ENCODE results near the gene SAT1. TPM values are rescaled to one million over a fixed set of nuclear protein-coding genes. Genes with fewer than 3 reads are reported as not detected.

The SAT1 gene
- total and polyA plus RNA-seq, 2 of the 13 experiments (the other 11 are each of a cell fraction or from before 2014, with no cell fraction given), result 216 to 1,243 TPM

DNA sequence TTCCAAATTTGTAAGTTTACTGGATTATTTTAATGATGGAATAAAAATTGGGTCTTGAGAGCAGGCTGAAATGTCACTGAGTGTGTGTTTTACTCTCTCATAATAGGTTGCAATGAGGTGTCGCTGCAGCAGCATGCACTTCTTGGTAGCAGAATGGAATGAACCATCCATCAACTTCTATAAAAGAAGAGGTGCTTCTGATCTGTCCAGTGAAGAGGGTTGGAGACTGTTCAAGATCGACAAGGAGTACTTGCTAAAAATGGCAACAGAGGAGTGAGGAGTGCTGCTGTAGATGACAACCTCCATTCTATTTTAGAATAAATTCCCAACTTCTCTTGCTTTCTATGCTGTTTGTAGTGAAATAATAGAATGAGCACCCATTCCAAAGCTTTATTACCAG lies 2.6 kb downstream of the SAT1 start:
- peaks cover 17% of the 10 kb centered on the region for H4K20me1 ChIP-seq (ENCODE audit: insufficient read depth, low read length)
- DNase-seq (ENCODE audit: low spot score) (no peak), ATAC-seq (no peak), FAIRE-seq (no peak)
- H3K36me3 ChIP-seq (replicated peaks in 1 of 2; ENCODE audit: control insufficient read depth in 1 of 2, insufficient read depth in 2 of 2, low read length in 2 of 2), result peaks cover 0 to 1% of the 10 kb centered on the region in 2 experiments; a peak in 2 of 5 replicates
- H3K9ac ChIP-seq (ENCODE audit: insufficient read depth, low read depth, low read length), result no peak overlapping the region
- peak overlapping the region; percentile 78 for H3K4me2 ChIP-seq (ENCODE audit: low read depth, low read length)
- in situ Hi-C loops (cut with HindIII; ENCODE audit: extremely low pct_ligation_motif_present, low pct_unique_long_range_greater_than_20kb) (no loop called here), intact Hi-C loops (cut with micrococcal nuclease; ENCODE audit: unreplicated experiment) (loop anchor here (2.0 to 10.0 kb wide), 2 partner anchors 59 to 1941 kb away; no protein-coding TSS in a partner anchor)
- ChIA-PET POLR2A (interaction anchor here (1.8 to 4.7 kb wide), 2 partner anchors 116 kb away, joined by 12 to 91 read pairs; no protein-coding TSS in a partner anchor), CTCF (ENCODE audit: low intra/inter-chr PET ratio, low total read pairs) (interaction anchor here (1.3 kb wide), 1 partner anchor 117 kb away, joined by 3 read pairs; no protein-coding TSS in a partner anchor)
- 57% methylated on average over 2 of the region's 2 CpGs for WGBS (ENCODE audit: low lambda C conversion rate)
- H2AFZ ChIP-seq (ENCODE audit: low read length), result no peak overlapping the region
- H3K27ac ChIP-seq (ENCODE audit: extremely low read length, insufficient read depth, low read length), result peak overlapping the region; percentile 77
- H3K4me1 ChIP-seq (ENCODE audit: insufficient read depth, low read length), result peaks cover 41% of the 10 kb centered on the region
- TF ChIP-seq, protein P1, sequence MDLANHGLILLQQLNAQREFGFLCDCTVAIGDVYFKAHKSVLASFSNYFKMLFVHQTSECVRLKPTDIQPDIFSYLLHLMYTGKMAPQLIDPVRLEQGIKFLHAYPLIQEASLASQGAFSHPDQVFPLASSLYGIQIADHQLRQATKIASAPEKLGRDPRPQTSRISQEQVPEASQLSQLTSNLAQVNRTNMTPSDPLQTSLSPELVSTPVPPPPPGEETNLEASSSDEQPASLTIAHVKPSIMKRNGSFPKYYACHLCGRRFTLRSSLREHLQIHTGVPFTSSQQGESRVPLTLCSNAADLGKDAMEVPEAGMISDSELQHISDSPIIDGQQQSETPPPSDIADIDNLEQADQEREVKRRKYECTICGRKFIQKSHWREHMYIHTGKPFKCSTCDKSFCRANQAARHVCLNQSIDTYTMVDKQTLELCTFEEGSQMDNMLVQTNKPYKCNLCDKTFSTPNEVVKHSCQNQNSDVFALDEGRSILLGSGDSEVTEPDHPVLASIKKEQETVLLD (CRISPR knock-in tag; IDR thresholded peaks at IDR 0.05; ENCODE audit: low read depth), result no peak
- TF ChIP-seq IKZF4 (CRISPR knock-in tag; IDR thresholded peaks at IDR 0.05; ENCODE audit: borderline replicate concordance, low read depth, not compliant biosample characterization) (no peak), RFX5 (IDR thresholded peaks at IDR 0.05; ENCODE audit: low read depth, low read length) (no peak), ZNF530 (CRISPR knock-in tag; IDR thresholded peaks at IDR 0.05; ENCODE audit: low read depth) (no peak), ZNF253 (CRISPR knock-in tag; IDR thresholded peaks at IDR 0.05; ENCODE audit: borderline replicate concordance) (no peak), ZFAT (CRISPR knock-in tag; conservative IDR thresholded peaks at IDR 0.05) (no peak), POLR2AphosphoS5 (IDR thresholded peaks at IDR 0.05; ENCODE audit: low read depth, low read length) (no peak), ZNF784 (CRISPR knock-in tag; IDR thresholded peaks at IDR 0.05; ENCODE audit: borderline replicate concordance) (no peak), HMG20A (CRISPR knock-in tag; IDR thresholded peaks at IDR 0.05; ENCODE audit: borderline replicate concordance) (no peak)
- TF ChIP-seq, protein P2, sequence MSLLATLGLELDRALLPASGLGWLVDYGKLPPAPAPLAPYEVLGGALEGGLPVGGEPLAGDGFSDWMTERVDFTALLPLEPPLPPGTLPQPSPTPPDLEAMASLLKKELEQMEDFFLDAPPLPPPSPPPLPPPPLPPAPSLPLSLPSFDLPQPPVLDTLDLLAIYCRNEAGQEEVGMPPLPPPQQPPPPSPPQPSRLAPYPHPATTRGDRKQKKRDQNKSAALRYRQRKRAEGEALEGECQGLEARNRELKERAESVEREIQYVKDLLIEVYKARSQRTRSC (CRISPR knock-in tag; IDR thresholded peaks at IDR 0.05; ENCODE audit: low read depth), result no peak
- TF ChIP-seq, protein P3, sequence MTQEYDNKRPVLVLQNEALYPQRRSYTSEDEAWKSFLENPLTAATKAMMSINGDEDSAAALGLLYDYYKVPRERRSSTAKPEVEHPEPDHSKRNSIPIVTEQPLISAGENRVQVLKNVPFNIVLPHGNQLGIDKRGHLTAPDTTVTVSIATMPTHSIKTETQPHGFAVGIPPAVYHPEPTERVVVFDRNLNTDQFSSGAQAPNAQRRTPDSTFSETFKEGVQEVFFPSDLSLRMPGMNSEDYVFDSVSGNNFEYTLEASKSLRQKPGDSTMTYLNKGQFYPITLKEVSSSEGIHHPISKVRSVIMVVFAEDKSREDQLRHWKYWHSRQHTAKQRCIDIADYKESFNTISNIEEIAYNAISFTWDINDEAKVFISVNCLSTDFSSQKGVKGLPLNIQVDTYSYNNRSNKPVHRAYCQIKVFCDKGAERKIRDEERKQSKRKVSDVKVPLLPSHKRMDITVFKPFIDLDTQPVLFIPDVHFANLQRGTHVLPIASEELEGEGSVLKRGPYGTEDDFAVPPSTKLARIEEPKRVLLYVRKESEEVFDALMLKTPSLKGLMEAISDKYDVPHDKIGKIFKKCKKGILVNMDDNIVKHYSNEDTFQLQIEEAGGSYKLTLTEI (CRISPR knock-in tag; conservative IDR thresholded peaks at IDR 0.05), result no peak
- H3K9me3 ChIP-seq (ENCODE audit: low read length), result no peaks in the 10 kb centered on the region
- peak overlapping the region; percentile 87 to 93 (median 88); a peak in 5 of 6 replicates for H3K4me3 ChIP-seq (replicated peaks in 1 of 3; ENCODE audit: insufficient read depth in 1 of 3, low read depth in 2 of 3, low read length in 3 of 3)
- H3K79me2 ChIP-seq (ENCODE audit: insufficient read depth, low read length), result peaks cover 31% of the 10 kb centered on the region
- no TSS peak for BruUV-seq (replicated peaks)
- H3K27me3 ChIP-seq (ENCODE audit: control insufficient read depth in 1 of 2, insufficient read depth in 2 of 2, low read length in 2 of 2), result no peaks in the 10 kb centered on the region; a peak in 1 of 5 replicates

Measured in HepG2 (cell line).